H9 (cell line): ENCODE measurements around the gene KRTAP10-11. TPM values are rescaled to one million over a fixed set of nuclear protein-coding genes. Genes with fewer than 3 reads are reported as not detected.

Experiments
- DNase-seq: peaks from one replicate; pipeline ENCODE4 v3.0.0-alpha.2; 2017
- H2AFZ ChIP-seq: one replicate; pipeline ENCODE4 v1.6.1; 2013; ENCODE audit warnings: mild to moderate bottlenecking, low read length, control low read depth, moderate library complexity
- H2AK5ac ChIP-seq: 2 replicates; pipeline ENCODE4 v1.6.1; 2013; ENCODE audit warnings: low read length, control low read depth, mixed read lengths; ENCODE audit not compliant: insufficient read length
- H2BK120ac ChIP-seq: one replicate; pipeline ENCODE4 v1.6.1; 2013; ENCODE audit warnings: low read depth, mild to moderate bottlenecking, low read length, control low read depth, inconsistent platforms; ENCODE audit not compliant: poor library complexity, severe bottlenecking
- H2BK12ac ChIP-seq: 2 replicates; pipeline ENCODE4 v1.6.1; 2013; ENCODE audit warnings: low read length, control low read depth, mixed read lengths, low read depth; ENCODE audit not compliant: insufficient read length
- H2BK15ac ChIP-seq: 2 replicates; pipeline ENCODE4 v1.6.1; 2013; ENCODE audit warnings: low read depth, low read length, control low read depth
- H2BK20ac ChIP-seq: one replicate; pipeline ENCODE4 v1.6.1; 2013; ENCODE audit warnings: low read depth, mild to moderate bottlenecking, low read length, control low read depth, inconsistent platforms; ENCODE audit not compliant: poor library complexity, severe bottlenecking
- H2BK5ac ChIP-seq: 2 replicates; pipeline ENCODE4 v1.6.1; 2013; ENCODE audit warnings: low read length, control low read depth, mixed read lengths; ENCODE audit not compliant: insufficient read length
- H3K14ac ChIP-seq: 2 replicates; pipeline ENCODE4 v1.6.1; 2013; ENCODE audit warnings: low read length, control low read depth; ENCODE audit not compliant: insufficient read depth
- H3K18ac ChIP-seq: 2 replicates; pipeline ENCODE4 v1.6.1; 2013; ENCODE audit warnings: low read depth, mild to moderate bottlenecking, mixed read lengths, low read length, control low read depth; ENCODE audit not compliant: insufficient read length
- H3K23ac ChIP-seq: 2 replicates; pipeline ENCODE4 v1.6.1; 2013; ENCODE audit warnings: low read length, control low read depth, mixed read lengths, low read depth; ENCODE audit not compliant: insufficient read length
- H3K23me2 ChIP-seq: 2 replicates; pipeline ENCODE4 v1.6.1; 2013; ENCODE audit warnings: low read depth, mild to moderate bottlenecking, mixed read lengths, low read length, control low read depth; ENCODE audit not compliant: insufficient read length, poor library complexity, severe bottlenecking
- H3K27ac ChIP-seq: 2 replicates; pipeline ENCODE4 v1.5.1; 2013; ENCODE audit warnings: low read length, control low read depth, mixed read lengths, low read depth; ENCODE audit not compliant: insufficient read length
- H3K27me3 ChIP-seq: 2 replicates; pipeline ENCODE4 v1.6.1; 2013; ENCODE audit warnings: low read length, control low read depth, inconsistent platforms; ENCODE audit not compliant: insufficient read depth
- H3K4ac ChIP-seq: 2 replicates; pipeline ENCODE4 v1.6.1; 2013; ENCODE audit warnings: low read depth, mild to moderate bottlenecking, control low read depth, inconsistent platforms, low read length, moderate library complexity
- H3K4me1 ChIP-seq: 2 replicates; pipeline ENCODE4 v1.6.1; 2013; ENCODE audit warnings: low read length, control low read depth, inconsistent platforms; ENCODE audit not compliant: insufficient read depth
- H3K4me2 ChIP-seq: 2 replicates; pipeline ENCODE4 v1.6.1; 2013; ENCODE audit warnings: low read length, control low read depth, mixed read lengths; ENCODE audit not compliant: insufficient read length, insufficient read depth
- H3K56ac ChIP-seq: 2 replicates; pipeline ENCODE4 v1.6.1; 2013; ENCODE audit warnings: low read depth, mild to moderate bottlenecking, mixed read lengths, low read length, control low read depth; ENCODE audit not compliant: insufficient read length
- H3K79me1 ChIP-seq: 2 replicates; pipeline ENCODE4 v1.6.1; 2013; ENCODE audit warnings: low read depth, mild to moderate bottlenecking, moderate library complexity, low read length, control low read depth, inconsistent platforms; ENCODE audit not compliant: insufficient read depth, poor library complexity, severe bottlenecking
- H3K79me2 ChIP-seq: 2 replicates; pipeline ENCODE4 v1.6.1; 2013; ENCODE audit warnings: low read length, control low read depth, inconsistent platforms; ENCODE audit not compliant: insufficient read depth
- H3K9ac ChIP-seq: 2 replicates; pipeline ENCODE4 v1.6.1; 2013; ENCODE audit warnings: low read length, control low read depth, mixed read lengths; ENCODE audit not compliant: insufficient read length; ENCODE audit errors: extremely low read depth
- H3K9me3 ChIP-seq: one replicate; pipeline ENCODE4 v1.6.1; 2013; ENCODE audit warnings: low read depth, low read length, inconsistent platforms; ENCODE audit not compliant: control insufficient read depth
- H3T11ph ChIP-seq: one replicate; pipeline ENCODE4 v1.6.1; 2013; ENCODE audit warnings: mild to moderate bottlenecking, low read length, control low read depth, inconsistent platforms
- H4K20me1 ChIP-seq: one replicate; pipeline ENCODE4 v1.6.1; 2013; ENCODE audit not compliant: control insufficient read depth, insufficient read length, insufficient read depth
- H4K5ac ChIP-seq: 2 replicates; pipeline ENCODE4 v1.6.1; 2013; ENCODE audit warnings: low read depth, mild to moderate bottlenecking, mixed read lengths, low read length, control low read depth; ENCODE audit not compliant: insufficient read length
- H4K8ac ChIP-seq: replicated peaks from 2 replicates; pipeline ENCODE4 v1.6.1; 2013; ENCODE audit warnings: low read length, control low read depth, mixed read lengths, low read depth; ENCODE audit not compliant: insufficient read length
- H4K91ac ChIP-seq: 2 replicates; pipeline ENCODE4 v1.6.1; 2013; ENCODE audit warnings: low read depth, mild to moderate bottlenecking, moderate library complexity, mixed read lengths, low read length, control low read depth; ENCODE audit not compliant: insufficient read length
- H3K27ac Mint-ChIP-seq, 3 experiments: 2 replicates in 2 of 3; 3 replicates in 1 of 3; pipeline ENCODE4 v1.8.0; 2020 to 2021; ENCODE audit warnings: mixed read lengths in 3 of 3, mild to moderate bottlenecking in 1 of 3, moderate library complexity in 1 of 3
- H3K27me3 Mint-ChIP-seq: 2 replicates; pipeline ENCODE4 v1.8.0; 2021; ENCODE audit warnings: low read depth, mild to moderate bottlenecking, moderate library complexity, mixed read lengths
- H3K36me3 Mint-ChIP-seq, 3 experiments: 2 replicates in 2 of 3; 3 replicates in 1 of 3; pipeline ENCODE4 v1.8.0; 2020 to 2021; ENCODE audit warnings: low read depth in 3 of 3, mixed read lengths in 3 of 3; ENCODE audit not compliant: insufficient read depth in 1 of 3
- H3K4me1 Mint-ChIP-seq, 2 experiments: 2 replicates each; pipeline ENCODE4 v1.8.0; 2020; ENCODE audit warnings: mixed read lengths in 2 of 2
- H3K4me3 Mint-ChIP-seq, 2 experiments: 2 replicates in 1 of 2; 3 replicates in 1 of 2; pipeline ENCODE4 v1.8.0; 2020 to 2021; ENCODE audit warnings: mild to moderate bottlenecking in 2 of 2, mixed read lengths in 2 of 2, moderate library complexity in 1 of 2
- H3K9me3 Mint-ChIP-seq, 2 experiments: 2 replicates in 1 of 2; 3 replicates in 1 of 2; pipeline ENCODE4 v1.8.0; 2020; ENCODE audit warnings: mild to moderate bottlenecking in 2 of 2, mixed read lengths in 2 of 2, moderate library complexity in 1 of 2
- CTCF ChIP-seq: fragments of 200-600 bp; sonication (generic); conservative IDR thresholded peaks from 3 replicates; pipeline ENCODE4 v1.8.0; 2021; ENCODE audit warnings: antibody characterized with exemption, mild to moderate bottlenecking
- WGBS: extraction: QIAGEN DNeasy Blood & Tissue Kit; methylation state at CpG from one replicate; pipeline ENCODE4 v1.1.7; 2013; ENCODE audit warnings: missing lambda C conversion rate, low lambda C conversion rate, mixed read lengths; ENCODE audit not compliant: insufficient read length; ENCODE audit errors: extremely low coverage; 5-methylcytosine and 5-hydroxymethylcytosine counted together
- total RNA-seq: library from RNA; stranded (reverse); gene quantifications from 2 replicates; pipeline ENCODE4 v1.2.1, GENCODE V29; 2021

The KRTAP10-11 gene
- total RNA-seq, 1 experiment from 2014 or later, result not detected

GRCh38 chr21:44691686-44692085 is 45.5 kb downstream of the KRTAP10-11 start:
- Histone ChIP-seq H3K79me1 (no peaks in the 10 kb centered on the region), H3T11ph (no peak overlapping the region), H3K9me3 (no peaks in the 10 kb centered on the region), H3K27ac (no peak overlapping the region), H3K14ac (no peak overlapping the region), H3K23me2 (no peaks in the 10 kb centered on the region), H2BK12ac (no peak overlapping the region), H3K56ac (no peak overlapping the region), H2BK120ac (no peak overlapping the region), H4K5ac (no peak overlapping the region), H2BK5ac (no peak overlapping the region), H3K4ac (no peak overlapping the region), H3K23ac (no peak overlapping the region), H4K20me1 (no peaks in the 10 kb centered on the region), H3K9ac (no peak overlapping the region), H3K27me3 (no peaks in the 10 kb centered on the region; the same call in 1 of the 2 replicates), H2AFZ (no peak overlapping the region), H3K79me2 (no peaks in the 10 kb centered on the region), H2BK15ac (no peak overlapping the region), H4K91ac (no peak overlapping the region), H3K4me2 (no peak overlapping the region), H4K8ac (no peak overlapping the region), H2BK20ac (no peak overlapping the region), H3K18ac (no peak overlapping the region), H3K4me1 (peaks cover 2% of the 10 kb centered on the region; the same call in 1 of the 2 replicates), H2AK5ac (no peak overlapping the region)
- DNase-seq, result no peak
- Mint-ChIP-seq H3K4me1 (peaks cover 38% of the 10 kb centered on the region in 2 experiments), H3K27me3 (peaks cover 7% of the 10 kb centered on the region), H3K4me3 (no peak overlapping the region), H3K36me3 (peaks cover 7 to 19% (median 7%) of the 10 kb centered on the region in 3 experiments; a peak in 6 of 7 replicates), H3K27ac (no peak overlapping the region), H3K9me3 (peaks cover 17 to 18% of the 10 kb centered on the region in 2 experiments)
- WGBS, result no CpG with 5 or more reads among the region's 2 CpGs
- TF ChIP-seq CTCF, result no peak
